H9 (cell line): ENCODE measurements around the gene CEP55. TPM values are rescaled to one million over a fixed set of nuclear protein-coding genes. Genes with fewer than 3 reads are reported as not detected.

ENCODE experiments used
- DNase-seq: peaks from one replicate; pipeline ENCODE4 v3.0.0-alpha.2; 2017
- H2AFZ ChIP-seq: one replicate; pipeline ENCODE4 v1.6.1; 2013; ENCODE audit warnings: mild to moderate bottlenecking, low read length, control low read depth, moderate library complexity
- H2AK5ac ChIP-seq: 2 replicates; pipeline ENCODE4 v1.6.1; 2013; ENCODE audit warnings: low read length, control low read depth, mixed read lengths; ENCODE audit not compliant: insufficient read length
- H2BK120ac ChIP-seq: one replicate; pipeline ENCODE4 v1.6.1; 2013; ENCODE audit warnings: low read depth, mild to moderate bottlenecking, low read length, control low read depth, inconsistent platforms; ENCODE audit not compliant: poor library complexity, severe bottlenecking
- H2BK12ac ChIP-seq: 2 replicates; pipeline ENCODE4 v1.6.1; 2013; ENCODE audit warnings: low read length, control low read depth, mixed read lengths, low read depth; ENCODE audit not compliant: insufficient read length
- H2BK15ac ChIP-seq: 2 replicates; pipeline ENCODE4 v1.6.1; 2013; ENCODE audit warnings: low read depth, low read length, control low read depth
- H2BK20ac ChIP-seq: one replicate; pipeline ENCODE4 v1.6.1; 2013; ENCODE audit warnings: low read depth, mild to moderate bottlenecking, low read length, control low read depth, inconsistent platforms; ENCODE audit not compliant: poor library complexity, severe bottlenecking
- H2BK5ac ChIP-seq: 2 replicates; pipeline ENCODE4 v1.6.1; 2013; ENCODE audit warnings: low read length, control low read depth, mixed read lengths; ENCODE audit not compliant: insufficient read length
- H3K14ac ChIP-seq: 2 replicates; pipeline ENCODE4 v1.6.1; 2013; ENCODE audit warnings: low read length, control low read depth; ENCODE audit not compliant: insufficient read depth
- H3K18ac ChIP-seq: 2 replicates; pipeline ENCODE4 v1.6.1; 2013; ENCODE audit warnings: low read depth, mild to moderate bottlenecking, mixed read lengths, low read length, control low read depth; ENCODE audit not compliant: insufficient read length
- H3K23ac ChIP-seq: 2 replicates; pipeline ENCODE4 v1.6.1; 2013; ENCODE audit warnings: low read length, control low read depth, mixed read lengths, low read depth; ENCODE audit not compliant: insufficient read length
- H3K23me2 ChIP-seq: 2 replicates; pipeline ENCODE4 v1.6.1; 2013; ENCODE audit warnings: low read depth, mild to moderate bottlenecking, mixed read lengths, low read length, control low read depth; ENCODE audit not compliant: insufficient read length, poor library complexity, severe bottlenecking
- H3K27ac ChIP-seq: 2 replicates; pipeline ENCODE4 v1.5.1; 2013; ENCODE audit warnings: low read length, control low read depth, mixed read lengths, low read depth; ENCODE audit not compliant: insufficient read length
- H3K27me3 ChIP-seq: 2 replicates; pipeline ENCODE4 v1.6.1; 2013; ENCODE audit warnings: low read length, control low read depth, inconsistent platforms; ENCODE audit not compliant: insufficient read depth
- H3K4ac ChIP-seq: 2 replicates; pipeline ENCODE4 v1.6.1; 2013; ENCODE audit warnings: low read depth, mild to moderate bottlenecking, control low read depth, inconsistent platforms, low read length, moderate library complexity
- H3K4me1 ChIP-seq: 2 replicates; pipeline ENCODE4 v1.6.1; 2013; ENCODE audit warnings: low read length, control low read depth, inconsistent platforms; ENCODE audit not compliant: insufficient read depth
- H3K4me2 ChIP-seq: 2 replicates; pipeline ENCODE4 v1.6.1; 2013; ENCODE audit warnings: low read length, control low read depth, mixed read lengths; ENCODE audit not compliant: insufficient read length, insufficient read depth
- H3K56ac ChIP-seq: 2 replicates; pipeline ENCODE4 v1.6.1; 2013; ENCODE audit warnings: low read depth, mild to moderate bottlenecking, mixed read lengths, low read length, control low read depth; ENCODE audit not compliant: insufficient read length
- H3K79me1 ChIP-seq: 2 replicates; pipeline ENCODE4 v1.6.1; 2013; ENCODE audit warnings: low read depth, mild to moderate bottlenecking, moderate library complexity, low read length, control low read depth, inconsistent platforms; ENCODE audit not compliant: insufficient read depth, poor library complexity, severe bottlenecking
- H3K79me2 ChIP-seq: 2 replicates; pipeline ENCODE4 v1.6.1; 2013; ENCODE audit warnings: low read length, control low read depth, inconsistent platforms; ENCODE audit not compliant: insufficient read depth
- H3K9ac ChIP-seq: 2 replicates; pipeline ENCODE4 v1.6.1; 2013; ENCODE audit warnings: low read length, control low read depth, mixed read lengths; ENCODE audit not compliant: insufficient read length; ENCODE audit errors: extremely low read depth
- H3K9me3 ChIP-seq: one replicate; pipeline ENCODE4 v1.6.1; 2013; ENCODE audit warnings: low read depth, low read length, inconsistent platforms; ENCODE audit not compliant: control insufficient read depth
- H3T11ph ChIP-seq: one replicate; pipeline ENCODE4 v1.6.1; 2013; ENCODE audit warnings: mild to moderate bottlenecking, low read length, control low read depth, inconsistent platforms
- H4K20me1 ChIP-seq: one replicate; pipeline ENCODE4 v1.6.1; 2013; ENCODE audit not compliant: control insufficient read depth, insufficient read length, insufficient read depth
- H4K5ac ChIP-seq: 2 replicates; pipeline ENCODE4 v1.6.1; 2013; ENCODE audit warnings: low read depth, mild to moderate bottlenecking, mixed read lengths, low read length, control low read depth; ENCODE audit not compliant: insufficient read length
- H4K8ac ChIP-seq: replicated peaks from 2 replicates; pipeline ENCODE4 v1.6.1; 2013; ENCODE audit warnings: low read length, control low read depth, mixed read lengths, low read depth; ENCODE audit not compliant: insufficient read length
- H4K91ac ChIP-seq: 2 replicates; pipeline ENCODE4 v1.6.1; 2013; ENCODE audit warnings: low read depth, mild to moderate bottlenecking, moderate library complexity, mixed read lengths, low read length, control low read depth; ENCODE audit not compliant: insufficient read length
- H3K27ac Mint-ChIP-seq, 3 experiments: 2 replicates in 2 of 3; 3 replicates in 1 of 3; pipeline ENCODE4 v1.8.0; 2020 to 2021; ENCODE audit warnings: mixed read lengths in 3 of 3, mild to moderate bottlenecking in 1 of 3, moderate library complexity in 1 of 3
- H3K27me3 Mint-ChIP-seq: 2 replicates; pipeline ENCODE4 v1.8.0; 2021; ENCODE audit warnings: low read depth, mild to moderate bottlenecking, moderate library complexity, mixed read lengths
- H3K36me3 Mint-ChIP-seq, 3 experiments: 2 replicates in 2 of 3; 3 replicates in 1 of 3; pipeline ENCODE4 v1.8.0; 2020 to 2021; ENCODE audit warnings: low read depth in 3 of 3, mixed read lengths in 3 of 3; ENCODE audit not compliant: insufficient read depth in 1 of 3
- H3K4me1 Mint-ChIP-seq, 2 experiments: 2 replicates each; pipeline ENCODE4 v1.8.0; 2020; ENCODE audit warnings: mixed read lengths in 2 of 2
- H3K4me3 Mint-ChIP-seq, 2 experiments: 2 replicates in 1 of 2; 3 replicates in 1 of 2; pipeline ENCODE4 v1.8.0; 2020 to 2021; ENCODE audit warnings: mild to moderate bottlenecking in 2 of 2, mixed read lengths in 2 of 2, moderate library complexity in 1 of 2
- H3K9me3 Mint-ChIP-seq, 2 experiments: 2 replicates in 1 of 2; 3 replicates in 1 of 2; pipeline ENCODE4 v1.8.0; 2020; ENCODE audit warnings: mild to moderate bottlenecking in 2 of 2, mixed read lengths in 2 of 2, moderate library complexity in 1 of 2
- CTCF ChIP-seq: fragments of 200-600 bp; sonication (generic); conservative IDR thresholded peaks from 3 replicates; pipeline ENCODE4 v1.8.0; 2021; ENCODE audit warnings: antibody characterized with exemption, mild to moderate bottlenecking
- WGBS: extraction: QIAGEN DNeasy Blood & Tissue Kit; methylation state at CpG from one replicate; pipeline ENCODE4 v1.1.7; 2013; ENCODE audit warnings: missing lambda C conversion rate, low lambda C conversion rate, mixed read lengths; ENCODE audit not compliant: insufficient read length; ENCODE audit errors: extremely low coverage; 5-methylcytosine and 5-hydroxymethylcytosine counted together
- total RNA-seq: library from RNA; stranded (reverse); gene quantifications from 2 replicates; pipeline ENCODE4 v1.2.1, GENCODE V29; 2021

Gene CEP55
- total RNA-seq, 1 experiment from 2014 or later, result 17.8 TPM

DNA sequence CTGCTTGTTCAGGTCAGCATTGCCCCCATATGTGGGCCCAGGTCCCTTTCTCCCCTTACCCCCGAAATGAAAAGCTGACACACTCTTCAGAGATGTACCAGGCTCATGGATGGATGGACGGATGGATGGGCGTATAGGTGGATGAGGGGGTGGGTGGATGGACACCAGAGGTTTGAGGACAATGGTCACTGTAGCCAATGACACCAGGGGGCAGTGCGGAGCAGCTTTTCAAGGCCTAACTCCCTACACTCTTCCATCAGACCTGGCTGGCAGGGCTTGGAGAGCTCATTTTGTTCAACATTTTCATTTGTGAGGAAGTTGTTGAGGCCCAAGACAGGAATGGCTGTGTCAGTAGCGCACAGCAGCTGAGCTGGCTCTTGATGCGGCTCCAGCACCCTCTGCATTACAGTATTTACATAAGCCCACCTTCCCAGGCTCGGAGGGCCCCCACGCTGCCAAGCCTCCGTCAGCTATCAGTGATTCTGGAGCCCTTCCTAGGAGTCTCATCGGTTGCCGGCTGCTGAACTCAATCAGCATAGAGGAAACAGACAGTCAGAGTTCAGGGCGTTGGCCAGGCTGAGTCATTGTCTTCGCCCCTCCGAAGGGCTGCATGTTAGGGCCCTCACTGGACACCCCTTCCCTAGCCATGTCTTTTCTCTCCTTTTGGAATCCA is 58.5 kb downstream of the CEP55 start:
- no peak overlapping the region for H4K91ac ChIP-seq
- no peak overlapping the region for H3K18ac ChIP-seq
- Mint-ChIP-seq H3K27ac (no peak overlapping the region; a peak in 2 of 7 replicates), H3K27me3 (peaks cover 14% of the 10 kb centered on the region), H3K4me3 (no peak overlapping the region; a peak in 1 of 5 replicates), H3K9me3 (peaks cover 2% of the 10 kb centered on the region in 2 experiments; a peak in 1 of 5 replicates), H3K36me3 (peaks cover 0 to 2% (median 0%) of the 10 kb centered on the region in 3 experiments; a peak in 1 of 7 replicates), H3K4me1 (peaks cover 7 to 14% of the 10 kb centered on the region in 2 experiments)
- H3K4ac ChIP-seq, result no peak overlapping the region
- H3K27ac ChIP-seq, result no peak overlapping the region
- no peaks in the 10 kb centered on the region for H3K79me2 ChIP-seq
- no peak overlapping the region for H3K14ac ChIP-seq
- H3K9me3 ChIP-seq, result no peaks in the 10 kb centered on the region
- no peak overlapping the region for H4K5ac ChIP-seq
- no peak overlapping the region for H2AFZ ChIP-seq
- peak; percentile 84 for TF ChIP-seq CTCF
- H3K23me2 ChIP-seq, result no peaks in the 10 kb centered on the region
- H3T11ph ChIP-seq, result no peak overlapping the region
- DNase-seq, result peak; percentile 85
- no peaks in the 10 kb centered on the region; the same call in 1 of the 2 replicates for H3K4me1 ChIP-seq
- H3K79me1 ChIP-seq, result no peaks in the 10 kb centered on the region
- no peak overlapping the region for H3K9ac ChIP-seq
- H2AK5ac ChIP-seq, result no peak overlapping the region
- H2BK20ac ChIP-seq, result no peak overlapping the region
- no CpG with 5 or more reads among the region's 14 CpGs for WGBS
- H4K20me1 ChIP-seq, result no peaks in the 10 kb centered on the region
- no peaks in the 10 kb centered on the region for H3K27me3 ChIP-seq
- no peak overlapping the region for H3K56ac ChIP-seq
- no peak overlapping the region for H2BK120ac ChIP-seq
- H2BK12ac ChIP-seq, result no peak overlapping the region
- H4K8ac ChIP-seq, result no peak overlapping the region
- no peak overlapping the region for H3K23ac ChIP-seq
- no peak overlapping the region for H2BK5ac ChIP-seq
- no peak overlapping the region for H2BK15ac ChIP-seq
- no peak overlapping the region for H3K4me2 ChIP-seq
